H1 (cell line): ENCODE data around the gene HNF4A.

Experiments
- ATF3 ChIP-seq: IDR thresholded peaks from 2 replicates; pipeline ENCODE4 v1.6.1; 2011; ENCODE audit warnings: low read depth, mild to moderate bottlenecking, low read length; ENCODE audit not compliant: insufficient read depth
- CREB1 ChIP-seq: IDR thresholded peaks from 2 replicates; pipeline ENCODE4 v1.6.1; 2012; ENCODE audit warnings: inconsistent platforms
- SUZ12 ChIP-seq: fragments of 200-600 bp; sonication (generic); IDR thresholded peaks from 2 replicates; pipeline ENCODE4 v1.6.1; 2012; ENCODE audit warnings: mild to moderate bottlenecking, inconsistent platforms, low read length, moderate library complexity, mixed read lengths
- TF ChIP-seq, protein P1 (sequence below), 3 experiments: IDR thresholded peaks; 1 replicate in 2 of 3; 2 replicates in 1 of 3; pipeline versions ENCODE4 v1.5.1 to v1.6.1; 2011; ENCODE audit warnings: low read length in 3 of 3, mild to moderate bottlenecking in 3 of 3, inconsistent platforms in 2 of 3, low read depth in 1 of 3, moderate library complexity in 1 of 3; ENCODE audit not compliant: insufficient read depth in 1 of 3; ENCODE audit errors: control extremely low read depth in 1 of 3

DNA sequence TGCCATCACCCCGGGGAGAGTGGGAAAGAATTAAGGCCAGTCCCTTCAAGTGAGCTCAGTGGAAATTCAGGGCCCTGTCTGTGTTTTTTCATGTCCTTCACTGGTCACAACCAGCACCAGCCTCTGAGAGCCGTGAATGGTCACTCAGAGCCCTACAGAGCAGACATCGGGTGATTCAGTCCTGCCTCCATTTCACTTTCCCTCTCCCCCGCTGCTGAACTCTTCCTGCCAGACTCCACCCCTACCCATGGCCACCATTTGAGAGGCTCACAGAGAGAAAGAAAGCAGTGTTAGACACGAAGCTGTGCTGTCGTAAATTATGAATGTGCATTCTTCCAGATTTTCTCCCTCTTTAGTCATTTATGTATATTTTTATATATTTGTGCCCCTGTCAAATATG is 13.3 kb upstream of the HNF4A start:
- TF ChIP-seq, protein P1, sequence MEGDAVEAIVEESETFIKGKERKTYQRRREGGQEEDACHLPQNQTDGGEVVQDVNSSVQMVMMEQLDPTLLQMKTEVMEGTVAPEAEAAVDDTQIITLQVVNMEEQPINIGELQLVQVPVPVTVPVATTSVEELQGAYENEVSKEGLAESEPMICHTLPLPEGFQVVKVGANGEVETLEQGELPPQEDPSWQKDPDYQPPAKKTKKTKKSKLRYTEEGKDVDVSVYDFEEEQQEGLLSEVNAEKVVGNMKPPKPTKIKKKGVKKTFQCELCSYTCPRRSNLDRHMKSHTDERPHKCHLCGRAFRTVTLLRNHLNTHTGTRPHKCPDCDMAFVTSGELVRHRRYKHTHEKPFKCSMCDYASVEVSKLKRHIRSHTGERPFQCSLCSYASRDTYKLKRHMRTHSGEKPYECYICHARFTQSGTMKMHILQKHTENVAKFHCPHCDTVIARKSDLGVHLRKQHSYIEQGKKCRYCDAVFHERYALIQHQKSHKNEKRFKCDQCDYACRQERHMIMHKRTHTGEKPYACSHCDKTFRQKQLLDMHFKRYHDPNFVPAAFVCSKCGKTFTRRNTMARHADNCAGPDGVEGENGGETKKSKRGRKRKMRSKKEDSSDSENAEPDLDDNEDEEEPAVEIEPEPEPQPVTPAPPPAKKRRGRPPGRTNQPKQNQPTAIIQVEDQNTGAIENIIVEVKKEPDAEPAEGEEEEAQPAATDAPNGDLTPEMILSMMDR (IDR thresholded peaks at IDR 0.05; ENCODE audit: control extremely low read depth in 1 of 3, insufficient read depth in 1 of 3, low read depth in 1 of 3, low read length in 3 of 3), result no peak
- TF ChIP-seq ATF3, result no peak
- TF ChIP-seq SUZ12, result no peak
- no peak for TF ChIP-seq CREB1
